GM21360 (cell line): Measurements from ENCODE around the gene REXO4.
A peak's percentile ranks its signal among the peaks of the same experiment; 100 is the strongest.

Experiments
- ATAC-seq: cut with Tn5 transposase; IDR thresholded peaks from one replicate; pipeline ENCODE4 v1.9.1; 2021; ENCODE audit warnings: mild to moderate bottlenecking, moderate library complexity; ENCODE audit not compliant: unreplicated experiment

The REXO4 gene, protein sequence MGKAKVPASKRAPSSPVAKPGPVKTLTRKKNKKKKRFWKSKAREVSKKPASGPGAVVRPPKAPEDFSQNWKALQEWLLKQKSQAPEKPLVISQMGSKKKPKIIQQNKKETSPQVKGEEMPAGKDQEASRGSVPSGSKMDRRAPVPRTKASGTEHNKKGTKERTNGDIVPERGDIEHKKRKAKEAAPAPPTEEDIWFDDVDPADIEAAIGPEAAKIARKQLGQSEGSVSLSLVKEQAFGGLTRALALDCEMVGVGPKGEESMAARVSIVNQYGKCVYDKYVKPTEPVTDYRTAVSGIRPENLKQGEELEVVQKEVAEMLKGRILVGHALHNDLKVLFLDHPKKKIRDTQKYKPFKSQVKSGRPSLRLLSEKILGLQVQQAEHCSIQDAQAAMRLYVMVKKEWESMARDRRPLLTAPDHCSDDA

DNA sequence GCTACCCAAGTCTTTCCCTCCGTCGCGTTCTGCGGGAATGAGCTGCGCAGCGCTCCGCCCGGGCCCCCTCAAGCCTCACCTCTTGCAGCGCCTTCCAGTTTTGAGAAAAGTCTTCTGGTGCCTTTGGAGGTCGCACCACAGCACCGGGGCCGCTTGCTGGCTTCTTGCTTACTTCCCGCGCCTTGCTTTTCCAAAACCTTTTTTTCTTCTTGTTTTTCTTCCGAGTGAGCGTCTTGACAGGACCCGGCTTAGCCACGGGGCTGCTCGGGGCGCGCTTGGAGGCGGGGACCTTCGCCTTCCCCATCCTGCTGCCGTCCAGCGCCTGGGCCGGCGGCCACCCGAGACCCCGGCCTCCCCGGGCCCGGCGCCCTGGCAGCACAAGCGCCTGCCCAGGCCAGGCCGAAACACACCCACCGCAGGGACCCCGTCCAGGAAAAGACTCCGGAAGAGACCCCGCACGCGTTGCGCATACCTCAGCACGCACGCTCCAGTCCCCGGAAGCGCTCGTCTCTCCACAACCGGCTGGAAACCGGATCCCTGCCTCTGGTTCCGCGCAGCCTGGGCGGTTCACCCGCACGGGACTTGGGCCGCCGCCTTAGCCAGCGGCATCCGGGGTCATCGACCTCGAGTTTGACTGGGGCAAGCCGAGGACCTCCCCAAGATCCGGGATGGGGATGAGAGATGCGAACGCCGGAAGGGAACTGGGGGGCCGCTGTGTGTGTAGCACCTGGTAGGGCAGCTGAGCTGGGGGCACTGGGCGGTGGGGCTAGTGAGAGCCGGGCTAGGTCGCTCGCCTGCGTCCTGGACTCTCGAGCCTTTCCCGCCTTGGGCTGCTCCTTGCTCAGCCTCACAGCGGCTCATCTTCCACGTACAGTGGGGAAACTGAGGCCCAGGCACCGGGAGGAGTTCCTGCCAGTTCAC, at the start of gene REXO4:
REXO4 (minus strand) TSS at position 470 of the 921 bp plus-strand sequence; CDS start at position 304, 166 bp downstream.
- peak; percentile 62 for ATAC-seq

DNA sequence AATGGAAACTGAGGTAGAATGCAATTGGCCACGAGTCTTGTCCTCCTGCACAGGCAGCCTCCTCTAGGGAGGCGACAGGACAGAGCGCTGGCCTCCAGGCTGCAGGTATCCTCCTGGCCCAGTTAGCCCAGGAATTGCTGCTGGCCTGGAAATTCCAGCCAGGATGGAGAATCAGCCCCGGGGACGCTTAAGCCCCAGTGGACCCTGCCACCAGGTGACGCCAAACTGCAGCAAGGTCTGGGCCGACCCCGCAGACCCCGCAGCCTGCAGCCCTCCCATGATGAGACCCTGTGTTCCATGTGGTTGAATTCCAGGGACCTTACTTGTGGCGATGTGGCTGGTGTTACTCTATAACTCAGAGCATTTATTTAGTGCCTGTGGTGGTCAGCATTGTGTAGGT, 49.3 kb upstream of the REXO4 start:
- no peak for ATAC-seq

DNA sequence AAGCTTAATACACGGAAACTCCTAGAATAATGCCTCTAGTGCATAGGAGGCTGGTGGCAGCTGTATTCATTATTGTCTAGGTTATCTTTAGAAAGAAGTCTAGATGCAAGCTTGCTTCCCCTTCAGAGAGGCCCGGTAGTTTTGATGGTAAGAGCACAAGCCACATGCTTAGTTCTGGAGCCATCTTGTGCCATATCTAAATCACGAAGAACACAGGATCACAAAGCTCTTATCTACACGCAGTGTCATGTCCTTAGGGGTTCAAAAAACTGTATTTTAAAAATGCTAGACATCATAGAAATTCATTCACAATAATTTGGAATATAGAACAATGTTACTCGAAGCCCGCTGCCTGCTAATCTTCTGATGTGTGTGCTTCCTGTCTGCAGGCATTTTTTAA, 48.2 kb upstream of the REXO4 start:
- no peak for ATAC-seq

DNA sequence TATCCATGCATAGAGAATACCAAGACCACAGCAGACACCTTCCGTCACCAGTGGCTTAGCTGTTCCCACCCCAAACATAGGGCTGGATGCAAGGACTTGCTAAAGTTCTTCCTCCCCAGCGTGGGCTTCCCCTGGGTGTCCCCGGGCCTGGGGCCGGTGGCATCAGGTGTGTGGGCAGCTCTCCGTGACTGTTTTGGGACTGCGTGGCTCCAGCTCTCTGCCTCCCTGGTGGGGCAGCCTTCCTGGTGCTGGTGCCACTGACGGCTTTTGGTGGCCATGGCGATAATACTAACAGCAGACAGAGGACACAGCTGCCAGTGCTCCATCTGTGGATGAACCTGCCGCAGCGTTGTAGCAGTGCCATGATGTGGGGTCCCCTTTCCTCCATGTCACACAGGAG, 46.8 kb upstream of the REXO4 start:
- no peak for ATAC-seq

DNA sequence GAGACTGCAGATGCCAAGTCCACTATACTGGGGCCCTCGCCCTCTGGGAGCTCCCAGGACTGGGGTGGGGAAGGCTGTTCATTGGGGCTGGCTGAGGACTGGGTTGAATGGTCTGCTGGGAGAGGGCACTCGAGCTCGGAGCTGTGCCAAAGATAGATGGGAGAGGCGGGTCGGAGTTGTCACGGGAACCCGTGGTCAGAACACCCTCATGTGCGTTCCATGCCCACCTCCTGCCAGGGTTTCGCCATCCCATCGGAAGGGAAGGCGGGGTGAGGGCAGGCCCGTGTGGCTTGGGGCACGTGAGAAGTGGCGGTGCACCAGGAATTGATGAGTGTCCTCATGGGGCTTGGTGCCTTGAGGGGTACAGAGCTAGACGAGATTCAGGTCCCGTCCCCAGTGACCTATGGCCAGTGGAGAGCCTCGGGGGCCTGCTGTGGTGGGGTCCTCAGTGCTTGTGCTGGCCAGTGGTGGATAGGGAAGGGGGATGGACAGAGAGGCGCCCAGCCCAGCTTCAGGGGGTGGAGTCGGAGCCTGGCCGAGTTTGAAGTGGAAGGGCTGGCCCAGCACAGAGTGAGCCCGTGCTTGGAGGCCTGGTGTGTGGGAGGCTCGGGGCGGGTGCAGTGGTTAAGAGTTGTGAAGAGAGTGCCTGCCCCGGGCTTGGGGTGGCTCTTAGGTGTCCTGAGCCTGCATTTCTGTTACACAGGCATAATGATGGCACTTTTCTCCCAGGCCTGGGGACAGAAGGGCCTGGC, 46.2 kb upstream of the REXO4 start:
- ATAC-seq: no peak

DNA sequence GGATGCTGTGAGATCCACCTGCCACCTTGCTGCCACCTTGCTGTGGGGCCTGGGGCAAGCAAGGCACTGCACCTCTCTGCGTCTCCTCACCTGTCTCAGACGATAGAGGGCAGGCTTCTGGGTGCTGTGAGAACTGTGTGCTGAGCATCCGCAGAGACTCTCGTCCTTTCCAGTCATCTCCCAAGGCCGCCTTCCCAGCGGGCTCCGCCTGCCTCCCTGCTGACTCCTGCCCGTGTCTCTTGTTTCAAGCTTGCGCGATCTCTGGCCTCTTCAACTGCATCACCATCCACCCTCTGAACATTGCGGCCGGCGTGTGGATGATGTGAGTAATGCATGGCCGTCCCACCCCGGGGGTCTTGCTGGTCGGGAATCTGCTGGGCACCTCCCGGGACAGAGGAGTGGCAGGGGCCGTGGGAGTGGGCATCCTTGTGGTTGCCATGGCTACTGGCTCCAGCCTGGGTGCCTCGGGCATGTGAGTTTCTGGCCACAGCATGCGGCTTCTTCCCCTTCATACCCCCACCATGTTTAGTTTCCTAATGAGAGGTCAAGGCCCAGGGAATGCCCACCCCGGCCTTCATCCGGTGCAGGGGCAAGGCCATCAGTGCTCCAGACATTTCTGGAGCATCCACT, 45.5 kb upstream of the REXO4 start:
- no peak for ATAC-seq

DNA sequence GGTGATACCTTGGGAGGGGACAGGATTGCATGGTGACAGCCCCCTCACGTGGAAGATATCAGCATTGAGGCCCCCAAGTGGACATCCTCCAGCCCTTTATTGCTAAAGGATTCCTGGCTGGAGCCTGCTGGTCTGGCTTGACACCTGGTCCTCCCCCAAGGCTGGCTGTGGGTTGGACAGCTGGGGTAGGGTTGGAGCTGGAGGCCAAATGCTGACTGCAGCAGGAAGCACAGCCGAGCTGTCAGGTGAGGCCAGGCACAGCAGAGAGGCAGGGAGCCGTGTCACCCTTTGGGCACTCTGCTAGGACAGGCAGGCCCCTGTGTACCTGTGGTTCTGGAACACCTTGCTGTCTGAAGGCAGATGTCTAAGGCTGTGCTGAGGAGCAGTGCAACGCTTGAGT, 44.2 kb upstream of the REXO4 start:
- no peak for ATAC-seq

DNA sequence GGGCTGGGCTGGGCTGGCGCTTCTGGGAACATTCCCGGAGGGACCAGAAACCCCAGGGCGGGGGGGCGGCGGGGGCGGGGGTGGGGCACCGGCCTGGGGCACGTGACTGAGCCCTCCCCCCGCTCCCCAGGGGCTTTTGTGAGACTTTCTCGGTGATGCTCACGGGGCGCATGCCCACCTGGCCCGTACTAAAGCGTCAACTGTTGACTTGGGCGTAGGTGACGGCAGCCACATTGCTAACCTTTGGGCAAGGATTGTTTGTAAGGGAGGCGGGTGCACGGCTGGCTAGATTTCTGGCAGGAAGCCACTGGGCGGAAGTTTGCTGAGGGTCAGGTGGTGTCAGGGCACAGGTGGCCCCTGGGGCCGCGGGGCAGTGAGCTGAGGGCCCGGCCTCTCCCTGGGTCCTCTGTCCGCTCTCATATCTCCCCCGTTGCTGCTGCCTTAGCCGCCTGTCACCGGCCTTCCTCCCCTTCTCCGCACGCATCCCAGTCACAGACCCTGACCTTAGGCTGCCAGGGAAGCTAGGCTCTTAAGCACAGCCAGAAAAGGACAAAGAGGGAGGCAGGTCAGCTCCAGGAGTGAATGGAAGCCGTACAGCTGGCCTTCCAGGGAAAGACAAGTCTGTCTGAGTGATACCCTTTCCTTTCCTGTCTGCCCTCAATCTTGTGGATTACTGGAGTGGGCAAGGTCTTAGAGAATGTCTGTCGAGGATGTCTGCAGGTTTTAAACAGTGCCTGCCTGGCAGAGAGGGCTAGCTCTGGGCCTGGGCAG, 42.8 kb upstream of the REXO4 start:
- ATAC-seq: peak; percentile 12

DNA sequence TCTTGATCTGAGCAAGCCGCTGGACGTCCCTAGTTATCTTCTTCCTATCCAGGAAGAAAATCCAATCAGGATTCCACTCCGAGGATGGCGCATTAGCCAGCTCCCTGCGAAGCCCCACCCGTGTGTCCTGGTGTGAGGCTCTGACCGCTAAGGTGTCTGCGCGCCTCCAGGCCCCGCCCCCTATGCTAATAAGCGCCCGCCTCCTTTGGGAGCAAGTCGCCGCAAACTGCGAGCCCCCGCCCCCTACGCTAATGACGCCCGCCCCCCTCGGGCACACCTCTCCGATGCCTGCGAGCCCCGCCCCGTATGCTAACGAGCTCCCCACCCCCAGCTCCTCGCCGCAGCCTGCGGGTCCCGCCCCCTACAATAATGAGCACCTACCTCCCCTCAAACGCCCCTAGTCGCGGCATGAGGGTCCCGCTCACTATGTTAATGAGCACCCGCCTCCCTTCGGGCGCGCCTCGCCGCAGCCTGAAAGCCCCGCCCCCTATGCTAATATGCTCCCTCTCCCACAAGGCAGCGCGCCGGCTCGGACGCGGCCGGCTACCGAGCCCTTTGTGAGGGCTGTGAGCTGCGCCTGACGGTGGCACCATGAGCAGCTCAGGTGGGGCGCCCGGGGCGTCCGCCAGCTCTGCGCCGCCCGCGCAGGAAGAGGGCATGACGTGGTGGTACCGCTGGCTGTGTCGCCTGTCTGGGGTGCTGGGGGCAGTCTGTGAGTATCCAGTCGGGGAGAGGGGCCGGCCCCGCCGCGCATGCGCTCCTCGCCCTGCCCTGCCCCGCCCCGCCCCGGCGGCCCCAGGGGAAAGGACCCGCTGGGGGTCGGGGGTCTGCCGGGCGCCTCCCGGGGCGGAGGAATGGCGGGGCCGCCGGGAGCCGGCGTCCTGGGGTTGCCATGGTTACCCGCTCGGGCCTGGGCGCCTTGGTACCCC, 41.9 kb upstream of the REXO4 start, which contains the start of gene CACFD1:
CACFD1 (plus strand) TSS at position 503 of the 929 bp plus-strand sequence; CDS start at position 592, 89 bp downstream.
- peak; percentile 70 for ATAC-seq

DNA sequence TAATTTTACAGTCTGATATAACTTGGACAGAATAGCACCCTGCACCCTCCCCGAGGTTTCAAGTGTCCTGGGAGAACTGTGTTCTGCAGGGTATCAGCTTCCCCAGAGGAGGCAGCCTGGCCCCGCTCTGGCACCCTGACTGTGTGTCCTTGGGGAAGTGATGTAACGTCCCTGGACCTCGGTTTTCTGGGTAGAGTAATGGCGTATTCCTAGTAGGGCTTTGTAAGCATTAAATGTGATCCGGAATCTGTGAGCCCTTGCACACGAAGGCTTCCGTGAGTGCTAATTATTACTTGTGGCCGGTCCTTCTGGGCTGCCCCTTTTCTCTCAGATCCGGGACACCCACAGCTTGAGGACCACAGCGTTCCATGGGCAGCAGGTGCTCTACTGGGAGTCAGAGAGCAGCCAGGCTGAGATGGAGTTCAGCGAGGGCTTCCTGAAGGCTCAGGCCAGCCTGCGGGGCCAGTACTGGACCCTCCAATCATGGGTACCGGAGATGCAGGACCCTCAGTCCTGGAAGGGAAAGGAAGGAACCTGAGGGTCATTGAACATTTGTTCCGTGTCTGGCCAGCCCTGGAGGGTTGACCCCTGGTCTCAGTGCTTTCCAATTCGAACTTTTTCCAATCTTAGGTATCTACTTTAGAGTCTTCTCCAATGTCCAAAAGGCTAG, 41.0 kb upstream of the REXO4 start:
- ATAC-seq: no peak

DNA sequence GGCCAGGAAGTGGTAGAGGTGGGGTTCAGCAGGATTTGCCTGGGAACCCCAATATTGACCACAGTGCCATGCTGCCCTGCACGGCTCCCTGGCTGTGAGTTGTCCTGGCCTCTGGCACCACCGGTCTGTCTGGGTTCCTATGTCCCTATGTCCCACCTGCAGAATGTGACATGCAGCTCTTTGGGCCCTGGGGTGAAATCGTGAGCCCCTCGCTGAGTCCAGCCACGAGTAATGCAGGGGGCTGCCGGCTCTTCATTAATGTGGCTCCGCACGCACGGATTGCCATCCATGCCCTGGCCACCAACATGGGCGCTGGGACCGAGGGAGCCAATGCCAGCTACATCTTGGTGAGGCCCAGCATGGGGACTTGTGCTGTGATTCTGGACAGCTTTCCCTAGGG, 39.9 kb upstream of the REXO4 start:
- ATAC-seq: no peak

DNA sequence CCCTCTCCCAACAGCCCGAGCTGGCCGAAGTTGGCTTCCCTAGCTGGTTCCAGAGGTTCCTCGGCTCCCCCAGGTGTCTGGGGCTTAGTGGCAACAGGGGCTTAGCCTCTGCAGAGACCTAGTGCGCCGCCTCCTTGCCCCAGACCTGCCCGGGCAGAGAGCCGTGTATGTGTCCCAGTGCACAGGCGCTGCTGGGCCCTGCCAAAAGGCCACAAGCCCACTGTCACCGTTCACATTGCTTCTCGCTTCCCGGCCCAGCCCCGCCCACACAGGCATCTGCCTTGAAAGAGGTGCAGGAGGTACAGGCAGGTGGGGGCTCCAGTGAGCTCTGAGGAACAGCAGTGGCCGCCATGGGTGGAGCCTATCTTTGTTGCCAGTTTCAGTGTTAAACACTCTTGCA, 39.4 kb upstream of the REXO4 start:
- no peak for ATAC-seq

DNA sequence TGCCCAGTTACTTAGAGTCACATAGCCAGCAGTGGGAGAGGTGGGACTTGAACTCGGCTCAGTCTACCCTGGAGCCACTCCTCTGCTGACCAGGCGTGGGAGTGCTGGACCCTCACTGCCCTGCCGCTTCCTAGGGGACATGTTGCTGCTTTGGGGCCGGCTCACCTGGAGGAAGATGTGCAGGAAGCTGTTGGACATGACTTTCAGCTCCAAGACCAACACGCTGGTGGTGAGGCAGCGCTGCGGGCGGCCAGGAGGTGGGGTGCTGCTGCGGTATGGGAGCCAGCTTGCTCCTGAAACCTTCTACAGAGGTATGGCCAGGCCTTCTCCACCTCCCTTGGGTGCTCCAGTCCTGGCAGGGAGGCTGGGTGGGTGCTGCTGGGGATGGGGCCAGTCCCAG, 38.6 kb upstream of the REXO4 start:
- ATAC-seq: no peak

DNA sequence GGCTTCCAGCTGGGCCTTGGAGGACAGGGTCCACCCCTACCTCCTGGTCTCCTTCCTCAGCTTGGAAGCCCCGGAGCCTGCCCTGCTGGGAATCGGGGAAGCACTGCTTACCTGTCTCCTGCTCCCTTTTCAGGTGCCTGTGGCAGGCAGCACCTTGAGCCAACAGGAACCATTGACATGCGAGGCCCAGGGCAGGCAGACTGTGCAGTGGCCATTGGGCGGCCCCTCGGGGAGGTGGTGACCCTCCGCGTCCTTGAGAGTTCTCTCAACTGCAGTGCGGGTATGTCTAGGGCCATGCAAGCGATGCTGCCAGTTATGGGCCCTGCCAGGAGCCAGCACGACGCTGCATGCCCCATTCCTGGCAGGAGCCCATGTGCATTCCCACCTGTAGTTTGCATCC, 38.1 kb upstream of the REXO4 start:
- ATAC-seq: no peak

DNA sequence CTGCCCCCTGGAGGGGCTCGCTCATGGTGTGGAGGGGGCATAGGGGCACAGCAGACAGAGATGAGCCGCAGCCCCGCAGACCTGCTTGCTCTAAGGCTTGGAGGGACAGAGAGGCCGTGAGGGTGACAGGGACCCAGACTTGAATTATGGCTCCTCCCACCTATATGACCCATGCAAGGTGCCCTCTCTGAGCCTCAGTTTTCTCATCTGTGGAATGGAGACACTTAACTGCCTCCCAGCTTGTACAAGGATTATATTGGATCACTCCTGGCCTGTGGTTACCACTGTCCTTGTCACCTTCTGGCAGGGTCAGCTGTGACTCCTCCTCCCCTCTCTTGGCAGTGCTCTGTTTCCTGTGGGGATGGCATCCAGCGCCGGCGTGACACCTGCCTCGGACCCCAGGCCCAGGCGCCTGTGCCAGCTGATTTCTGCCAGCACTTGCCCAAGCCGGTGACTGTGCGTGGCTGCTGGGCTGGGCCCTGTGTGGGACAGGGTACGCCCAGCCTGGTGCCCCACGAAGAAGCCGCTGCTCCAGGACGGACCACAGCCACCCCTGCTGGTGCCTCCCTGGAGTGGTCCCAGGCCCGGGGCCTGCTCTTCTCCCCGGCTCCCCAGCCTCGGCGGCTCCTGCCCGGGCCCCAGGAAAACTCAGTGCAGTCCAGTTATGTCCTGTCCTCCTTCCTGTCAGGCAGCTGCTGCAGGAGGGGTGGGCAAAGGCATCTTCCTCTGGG, 37.3 kb upstream of the REXO4 start:
- ATAC-seq: no peak

DNA sequence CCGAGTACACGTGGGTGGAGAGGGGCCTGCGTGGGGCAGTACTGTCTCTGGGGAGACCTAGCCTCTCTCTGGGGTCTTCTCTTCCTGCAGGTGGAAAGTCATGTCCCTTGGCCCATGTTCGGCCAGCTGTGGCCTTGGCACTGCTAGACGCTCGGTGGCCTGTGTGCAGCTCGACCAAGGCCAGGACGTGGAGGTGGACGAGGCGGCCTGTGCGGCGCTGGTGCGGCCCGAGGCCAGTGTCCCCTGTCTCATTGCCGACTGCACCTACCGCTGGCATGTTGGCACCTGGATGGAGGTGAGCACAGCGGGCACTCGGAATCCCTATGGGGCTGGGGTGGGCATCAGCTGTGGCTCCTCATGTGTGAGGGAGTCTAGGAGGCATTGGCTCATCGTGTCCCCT, 36.5 kb upstream of the REXO4 start:
- ATAC-seq: no peak

DNA sequence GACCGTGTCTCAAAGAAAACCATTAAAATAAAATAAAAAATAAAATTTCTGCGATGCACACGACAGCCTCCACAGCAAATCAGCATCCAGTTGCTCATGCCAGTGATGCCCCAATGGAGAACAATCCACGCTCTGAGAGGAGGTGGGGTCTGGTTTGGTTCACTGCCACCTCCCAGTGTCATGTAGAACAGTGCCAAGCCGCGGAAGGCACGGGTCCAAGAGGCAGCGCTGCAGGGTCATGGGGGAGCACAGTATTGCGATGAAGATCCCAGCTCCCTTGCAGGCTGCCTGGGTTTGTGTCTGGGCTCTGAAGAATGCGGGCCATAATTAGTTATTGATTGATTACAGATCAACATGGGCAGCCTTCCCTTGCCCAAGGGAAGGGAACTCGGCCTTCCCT, 35.8 kb upstream of the REXO4 start:
- no peak for ATAC-seq

DNA sequence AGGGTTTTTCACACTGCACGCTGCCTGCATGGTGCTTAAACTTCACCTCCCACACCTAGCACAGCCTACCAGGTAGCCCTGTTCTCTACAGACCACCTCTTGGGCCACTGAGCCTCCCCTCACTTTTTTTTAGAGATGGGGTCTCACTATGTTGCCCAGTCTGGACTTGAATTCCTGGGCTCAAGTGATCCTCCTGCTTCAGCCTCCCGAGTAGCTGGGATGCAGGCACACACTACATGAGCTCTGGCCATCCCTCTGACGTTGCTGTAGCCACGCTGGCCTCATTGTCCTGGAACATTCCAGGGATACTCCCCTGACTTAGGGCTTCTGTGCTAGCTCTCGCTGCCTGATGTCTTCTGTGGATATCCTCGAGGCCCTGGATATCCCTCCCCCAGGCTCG, 34.8 kb upstream of the REXO4 start:
- no peak for ATAC-seq
